ENCODE measurements around the gene CMC1.

CMC1 gene

GRCh38 chr3:28347374-28348264 is 106.2 kb downstream of the CMC1 start:
- DNase-seq (ENCODE audit: low read depth): no peak
- in situ Hi-C loops (cut with HindIII; ENCODE audit: low sequenced_read_pairs): loop anchor here (10.0 kb wide), 1 partner anchor 623 kb away; the partner anchor contains the start of gene EOMES
- no peak for TF ChIP-seq CTCF (IDR thresholded peaks at IDR 0.05; ENCODE audit: low read depth, low read length, missing control alignments)
- peak overlapping the region; percentile 69 for H3K4me3 ChIP-seq (ENCODE audit: low read depth, low read length)

GRCh38 chr3:28348265-28348628 is 106.8 kb downstream of the CMC1 start:
- peak overlapping the region; percentile 69 for H3K4me3 ChIP-seq (ENCODE audit: low read depth, low read length)
- in situ Hi-C loops (cut with HindIII; ENCODE audit: low sequenced_read_pairs): loop anchor here (10.0 kb wide), 1 partner anchor 623 kb away; the partner anchor contains the start of gene EOMES
- no peak for TF ChIP-seq CTCF (IDR thresholded peaks at IDR 0.05; ENCODE audit: low read depth, low read length, missing control alignments)
- DNase-seq (ENCODE audit: low read depth): no peak

- peak; percentile 32 for TF ChIP-seq CTCF (IDR thresholded peaks at IDR 0.05; ENCODE audit: low read depth, low read length, missing control alignments)
- peak; percentile 92 for DNase-seq (ENCODE audit: low read depth)
- in situ Hi-C loops (cut with HindIII; ENCODE audit: low sequenced_read_pairs): loop anchor here (10.0 kb wide), 1 partner anchor 624 kb away; the partner anchor contains the start of gene EOMES
- peak within 1 kb of the TSS; percentile 69 for H3K4me3 ChIP-seq (ENCODE audit: low read depth, low read length)
Observed at GRCh38 chr3:28348629-28349468, 107.4 kb downstream of the CMC1 start, which contains the start of the genes AZI2 and ZCWPW2. Gene AZI2, minus strand, starts transcription at chr3:28348824. Its CDS starts 8,207 bp downstream, at chr3:28340617. Gene ZCWPW2, plus strand, starts transcription at chr3:28348721. Its CDS starts 64,348 bp downstream, at chr3:28413069.

GRCh38 chr3:28349469-28350000 is 108.1 kb downstream of the CMC1 start:
- peak overlapping the region; percentile 69 for H3K4me3 ChIP-seq (ENCODE audit: low read depth, low read length)
- DNase-seq (ENCODE audit: low read depth): no peak
- TF ChIP-seq CTCF (IDR thresholded peaks at IDR 0.05; ENCODE audit: low read depth, low read length, missing control alignments): no peak
- in situ Hi-C loops (cut with HindIII; ENCODE audit: low sequenced_read_pairs): loop anchor here (10.0 kb wide), 1 partner anchor 625 kb away; the partner anchor contains the start of gene EOMES

All from astrocyte of the cerebellum (primary cell).